ENCODE data around the gene GPR35.

DNA sequence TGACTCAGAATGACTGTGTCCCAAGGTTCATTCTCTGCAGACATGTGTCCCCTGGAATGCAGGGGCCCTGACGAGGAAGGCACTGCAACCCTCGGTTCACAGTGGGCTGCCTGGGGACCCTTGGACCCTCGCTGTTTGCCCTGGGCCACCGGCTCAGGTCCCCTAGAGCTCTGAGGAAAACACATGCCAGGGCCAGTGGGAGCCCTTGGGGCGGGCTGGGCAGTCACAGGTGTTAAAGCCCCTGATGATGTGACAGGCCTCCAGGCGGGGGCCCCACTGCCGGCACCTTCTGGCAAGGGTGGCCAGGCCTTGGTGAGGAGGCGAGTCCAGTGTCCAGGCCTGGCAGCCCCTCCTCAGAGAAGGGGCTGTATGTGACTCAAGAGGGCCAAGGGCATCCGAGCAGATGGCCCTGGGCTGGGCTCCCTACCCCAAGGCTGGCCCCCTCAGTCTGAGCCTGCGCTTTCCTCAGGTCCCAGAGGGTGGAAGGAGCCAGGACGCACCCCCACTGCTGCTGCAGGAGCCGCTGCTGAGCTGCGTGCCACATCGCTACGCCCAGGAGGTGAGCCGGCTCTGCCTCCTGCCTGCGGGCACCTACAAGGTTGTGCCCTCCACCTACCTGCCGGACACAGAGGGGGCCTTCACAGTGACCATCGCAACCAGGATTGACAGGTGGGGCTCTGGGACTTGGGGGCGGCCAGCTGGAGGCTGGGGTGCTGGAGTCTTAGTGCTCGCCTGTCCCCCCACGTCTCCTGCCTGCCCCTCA, 27.7 kb upstream of the GPR35 start:
- no peak for TF ChIP-seq CTCF (conservative IDR thresholded peaks at IDR 0.05; ENCODE audit: low read depth, low read length)
- no peak for TF ChIP-seq EZH2 (IDR thresholded peaks at IDR 0.05; ENCODE audit: borderline replicate concordance, low read depth, low read length, poor library complexity, severe bottlenecking)
